ENCODE data around the gene CHRNA1. TPM values are rescaled to one million over a fixed set of nuclear protein-coding genes. Genes with fewer than 3 reads are reported as not detected.

Gene CHRNA1
- total RNA-seq, 1 donor from 2014 or later, result 21.1 TPM

- no peak for DNase-seq (ENCODE audit: extremely low read depth, low read depth, low spot score)
Measured at GRCh38 chr2:174763780-174764179, 492 bp downstream of the CHRNA1 start.

GRCh38 chr2:174762464-174762863, 1.8 kb downstream of the CHRNA1 start:
- DNase-seq (ENCODE audit: extremely low read depth, low read depth, low spot score), result no peak

- no peak for DNase-seq (ENCODE audit: extremely low read depth, low read depth, low spot score)
Measured at GRCh38 chr2:174761837-174762236, 2.4 kb downstream of the CHRNA1 start.

GRCh38 chr2:174760845-174761473, 3.3 kb downstream of the CHRNA1 start:
- DNase-seq (ENCODE audit: extremely low read depth, low read depth, low spot score), result no peak

- DNase-seq (ENCODE audit: extremely low read depth, low read depth, low spot score), result no peak
Measured at GRCh38 chr2:174759381-174760065, 4.7 kb downstream of the CHRNA1 start.

- no peak for DNase-seq (ENCODE audit: extremely low read depth, low read depth, low spot score)
Measured at GRCh38 chr2:174756743-174757142, 7.5 kb downstream of the CHRNA1 start.

- DNase-seq (ENCODE audit: extremely low read depth, low read depth, low spot score), result no peak
Measured at GRCh38 chr2:174753038-174753633, 11.1 kb downstream of the CHRNA1 start.

- DNase-seq (ENCODE audit: extremely low read depth, low read depth, low spot score), result no peak
Measured at GRCh38 chr2:174752403-174753037, 11.8 kb downstream of the CHRNA1 start.

- no peak for DNase-seq (ENCODE audit: extremely low read depth, low read depth, low spot score)
Measured at GRCh38 chr2:174750923-174751441, 13.3 kb downstream of the CHRNA1 start.

- no peak for DNase-seq (ENCODE audit: extremely low read depth, low read depth, low spot score)
Measured at GRCh38 chr2:174749793-174750192, 14.5 kb downstream of the CHRNA1 start.

- no peak for DNase-seq (ENCODE audit: extremely low read depth, low read depth, low spot score)
Measured at GRCh38 chr2:174748948-174749347, 15.3 kb downstream of the CHRNA1 start.

- no peak for DNase-seq (ENCODE audit: extremely low read depth, low read depth, low spot score)
Measured at GRCh38 chr2:174745142-174745541, 19.1 kb downstream of the CHRNA1 start.

- DNase-seq (ENCODE audit: extremely low read depth, low read depth, low spot score), result no peak
Measured at GRCh38 chr2:174744111-174744510, 20.2 kb downstream of the CHRNA1 start.

GRCh38 chr2:174740721-174741120, 23.6 kb downstream of the CHRNA1 start:
- no peak for DNase-seq (ENCODE audit: extremely low read depth, low read depth, low spot score)

GRCh38 chr2:174738841-174739240, 25.4 kb downstream of the CHRNA1 start:
- DNase-seq (ENCODE audit: extremely low read depth, low read depth, low spot score), result no peak

- DNase-seq (ENCODE audit: extremely low read depth, low read depth, low spot score), result no peak
Measured at GRCh38 chr2:174731546-174731945, 32.7 kb downstream of the CHRNA1 start.

GRCh38 chr2:174730698-174731018, 33.6 kb downstream of the CHRNA1 start:
- no peak for DNase-seq (ENCODE audit: extremely low read depth, low read depth, low spot score)

- DNase-seq (ENCODE audit: extremely low read depth, low read depth, low spot score), result no peak
Measured at GRCh38 chr2:174729797-174730697, 34.2 kb downstream of the CHRNA1 start.

- DNase-seq (ENCODE audit: extremely low read depth, low read depth, low spot score), result no peak
Measured at GRCh38 chr2:174728096-174728495, 36.2 kb downstream of the CHRNA1 start.

GRCh38 chr2:174726212-174726611, 38.1 kb downstream of the CHRNA1 start:
- no peak for DNase-seq (ENCODE audit: extremely low read depth, low read depth, low spot score)
